GM19467 (cell line): ENCODE results near the gene AP3S2.
"Not testable (repeated sequence)": the region's sequence is repeated elsewhere in the genome, so short reads cannot be mapped to it uniquely, and the experiment has no call there.

Source experiments
- ATAC-seq: cut with Tn5 transposase; IDR thresholded peaks from one replicate; pipeline ENCODE4 v1.9.1; 2021; ENCODE audit warnings: mild to moderate bottlenecking, moderate library complexity; ENCODE audit not compliant: unreplicated experiment

AP3S2 gene

GRCh38 chr15:89869490-89869889, 24.3 kb downstream of the AP3S2 start:
- ATAC-seq = not testable (repeated sequence)

- ATAC-seq = no peak
Observed at GRCh38 chr15:89864958-89865739, 28.6 kb downstream of the AP3S2 start.

DNA sequence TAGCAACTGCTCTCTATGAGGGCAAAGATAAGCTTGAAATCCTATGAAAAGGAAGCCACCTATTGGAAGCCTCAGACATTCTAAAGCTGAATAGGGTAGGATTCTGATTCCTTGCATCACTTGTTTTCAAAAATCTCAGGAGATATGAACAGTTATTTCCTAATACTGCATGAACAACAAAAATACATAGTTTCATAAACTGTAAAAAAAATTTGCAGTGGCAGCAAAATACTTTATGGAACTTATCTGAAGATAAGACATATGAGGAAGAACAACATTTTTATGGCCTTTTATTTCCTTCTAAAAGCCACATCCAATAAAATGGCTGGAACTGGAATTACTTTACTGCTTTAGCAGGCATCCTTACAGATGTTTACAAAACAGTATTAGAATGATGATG, 29.9 kb downstream of the AP3S2 start:
- no peak for ATAC-seq

GRCh38 chr15:89860891-89861290, 32.9 kb downstream of the AP3S2 start:
- no peak for ATAC-seq

GRCh38 chr15:89860431-89860830, 33.4 kb downstream of the AP3S2 start:
- no peak for ATAC-seq

DNA sequence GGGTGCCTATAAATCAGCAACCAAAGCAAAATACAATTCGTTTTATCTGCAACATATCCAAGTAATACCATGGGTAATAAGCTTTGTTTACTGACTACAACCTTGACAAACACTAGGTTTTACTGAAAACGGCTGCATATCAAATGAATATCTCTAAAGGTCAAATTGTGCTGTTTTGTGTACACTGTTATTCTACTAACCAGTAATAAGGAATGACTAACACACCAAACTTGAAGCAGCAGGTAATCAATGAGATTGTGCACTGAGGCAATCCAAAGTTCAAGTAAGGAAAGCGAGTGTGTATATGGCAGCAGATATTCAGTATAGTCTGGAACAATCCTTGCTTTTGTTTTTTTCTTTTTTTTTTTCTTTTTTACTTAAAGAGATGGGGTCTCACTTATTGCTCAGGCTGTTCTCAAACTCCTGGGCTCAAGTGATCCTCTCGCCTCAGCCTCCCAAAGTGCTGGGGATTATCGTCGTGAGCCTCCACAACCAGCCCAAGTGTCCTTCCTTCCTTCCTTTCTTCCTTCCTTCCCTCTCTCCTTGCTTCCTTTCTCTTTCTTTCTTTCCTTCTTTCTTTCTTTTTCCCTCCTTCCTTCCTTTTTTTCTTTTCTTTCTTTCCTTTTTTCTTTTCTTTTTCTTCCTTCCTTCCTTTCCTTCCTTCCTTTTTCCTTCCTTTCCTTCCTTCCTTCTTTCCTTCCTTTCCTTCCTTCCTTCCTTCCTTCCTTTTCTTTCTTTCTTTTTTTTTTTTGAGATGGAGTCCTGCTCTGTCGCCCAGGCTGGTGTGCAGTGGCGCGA, 34.9 kb downstream of the AP3S2 start:
- ATAC-seq = no peak

GRCh38 chr15:89857673-89858072, 36.1 kb downstream of the AP3S2 start:
- no peak for ATAC-seq

DNA sequence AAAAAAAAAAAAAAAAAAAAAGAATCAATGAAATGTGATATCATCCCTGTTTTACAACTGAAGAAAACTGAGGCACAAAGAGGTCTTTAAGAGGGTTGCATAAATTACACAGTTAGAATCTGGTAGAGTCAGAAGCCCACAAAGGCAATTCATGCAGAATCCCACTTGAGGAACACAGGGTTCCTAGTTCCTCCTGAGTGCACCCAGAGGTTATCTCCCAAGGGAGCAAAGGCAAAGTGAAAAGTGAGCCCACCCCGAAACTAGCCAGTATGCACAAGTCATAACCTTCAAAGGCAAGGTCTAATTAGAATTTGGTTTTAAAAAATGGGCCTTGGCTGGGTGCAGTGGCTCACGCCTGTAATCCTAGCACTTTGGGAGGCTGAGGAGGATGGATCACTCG, 37.8 kb downstream of the AP3S2 start:
- no peak for ATAC-seq

DNA sequence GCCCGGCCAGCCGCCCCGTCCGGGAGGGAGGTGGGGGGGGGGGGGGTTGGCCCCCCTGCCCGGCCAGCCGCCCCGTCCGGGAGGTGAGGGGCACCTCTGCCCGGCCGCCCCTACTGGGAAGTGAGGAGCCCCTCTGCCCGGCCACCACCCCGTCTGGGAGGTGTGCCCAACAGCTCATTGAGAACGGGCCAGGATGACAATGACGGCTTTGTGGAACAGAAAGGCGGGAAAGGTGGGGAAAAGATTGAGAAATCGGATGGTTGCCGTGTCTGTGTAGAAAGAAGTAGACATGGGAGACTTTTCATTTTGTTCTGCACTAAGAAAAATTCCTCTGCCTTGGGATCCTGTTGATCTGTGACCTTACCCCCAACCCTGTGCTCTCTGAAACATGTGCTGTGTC, 38.9 kb downstream of the AP3S2 start:
- not testable (repeated sequence) for ATAC-seq

DNA sequence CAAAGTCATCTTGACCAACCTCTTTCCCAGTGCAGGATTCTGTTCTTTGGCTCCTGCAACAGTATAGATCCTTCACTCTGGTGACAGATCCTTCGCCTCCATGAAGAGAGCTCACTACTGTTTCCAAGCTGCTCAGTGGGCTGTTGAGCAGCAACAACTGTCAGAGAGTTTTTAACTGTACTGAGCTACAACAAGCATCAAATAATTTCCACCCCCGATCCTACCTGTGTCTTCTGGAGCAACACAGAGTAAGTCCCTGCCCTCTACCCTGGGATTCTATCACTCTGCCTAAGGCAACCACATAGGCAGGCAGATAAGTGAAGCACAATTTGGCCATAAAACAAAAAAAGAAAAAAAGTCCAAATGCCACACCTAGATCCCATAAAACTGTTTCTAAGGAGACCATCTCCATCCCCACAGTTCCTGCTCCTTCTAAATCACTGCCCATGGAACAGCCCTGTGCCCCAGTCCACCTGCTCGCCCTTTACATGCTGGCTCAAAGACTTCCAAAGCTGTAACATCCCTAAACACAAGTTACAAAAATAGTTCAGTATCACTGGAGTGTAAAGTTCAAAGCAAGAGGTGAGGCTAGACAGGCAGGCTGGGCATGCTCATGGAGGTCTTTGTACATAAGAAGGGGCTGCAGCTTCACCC, 41.3 kb downstream of the AP3S2 start:
- no peak for ATAC-seq

- ATAC-seq = no peak
Observed at GRCh38 chr15:89851673-89852341, 42.0 kb downstream of the AP3S2 start.

- ATAC-seq = no peak
Observed at GRCh38 chr15:89848970-89849292, 44.9 kb downstream of the AP3S2 start.

DNA sequence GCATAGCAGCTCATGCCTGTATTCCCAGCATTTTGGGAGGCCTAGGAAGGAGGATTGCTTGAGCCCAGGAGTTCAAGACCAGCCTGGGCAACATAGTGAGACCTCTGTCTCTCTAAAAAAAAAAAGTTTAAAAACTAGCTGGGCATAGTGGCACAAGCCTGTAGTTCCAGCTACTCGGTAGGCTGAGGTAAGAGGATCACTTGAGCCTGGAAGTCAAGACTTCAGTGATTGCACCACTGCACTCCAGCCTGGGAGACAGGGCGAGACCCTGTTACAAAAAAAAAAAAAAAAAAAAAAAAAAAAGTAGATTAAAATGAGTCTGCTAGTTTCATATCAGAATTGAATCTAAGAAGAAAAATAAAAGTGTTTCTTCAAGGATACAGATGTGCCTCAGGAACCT, 46.7 kb downstream of the AP3S2 start:
- no peak for ATAC-seq

- no peak for ATAC-seq
Observed at GRCh38 chr15:89845305-89845893, 48.4 kb downstream of the AP3S2 start.

DNA sequence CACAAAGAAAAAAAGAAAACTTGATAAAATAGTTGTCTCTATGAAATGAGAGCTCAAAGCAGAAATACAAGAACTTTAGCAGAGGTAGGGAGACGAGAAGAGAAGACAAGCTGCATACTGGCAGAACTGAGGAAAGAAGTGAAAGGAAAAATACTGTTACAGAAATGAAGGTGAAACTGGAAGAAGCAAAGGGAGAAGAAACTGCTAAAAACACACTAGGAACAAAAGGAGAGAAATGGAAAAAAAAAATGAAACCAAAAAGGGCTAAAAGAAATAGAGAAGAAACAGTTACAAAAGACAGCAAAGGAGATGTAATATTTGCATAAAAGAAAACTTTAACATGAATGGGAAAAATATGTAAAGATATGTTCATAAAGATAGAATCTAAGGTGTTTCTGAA, 51.8 kb downstream of the AP3S2 start:
- ATAC-seq = no peak

DNA sequence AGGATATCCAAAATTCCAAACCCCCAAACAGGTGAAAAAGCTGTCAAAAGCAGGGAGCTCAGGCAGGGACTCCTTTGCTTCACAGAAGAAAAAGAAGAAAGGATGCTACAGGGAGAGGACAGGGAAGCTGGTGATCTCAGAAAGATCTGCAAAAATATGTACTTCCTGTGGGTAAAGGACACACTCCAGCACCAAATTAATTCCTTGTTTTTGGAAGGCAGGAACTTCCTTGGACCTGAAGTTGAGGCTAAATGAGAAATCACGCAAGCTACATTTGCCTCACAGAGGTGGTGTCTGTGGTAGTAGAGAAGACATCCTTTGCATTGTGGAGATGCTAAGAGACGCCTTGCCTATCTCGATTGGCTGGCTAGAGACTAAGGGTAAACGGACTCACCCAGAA, 52.5 kb downstream of the AP3S2 start:
- ATAC-seq = no peak

DNA sequence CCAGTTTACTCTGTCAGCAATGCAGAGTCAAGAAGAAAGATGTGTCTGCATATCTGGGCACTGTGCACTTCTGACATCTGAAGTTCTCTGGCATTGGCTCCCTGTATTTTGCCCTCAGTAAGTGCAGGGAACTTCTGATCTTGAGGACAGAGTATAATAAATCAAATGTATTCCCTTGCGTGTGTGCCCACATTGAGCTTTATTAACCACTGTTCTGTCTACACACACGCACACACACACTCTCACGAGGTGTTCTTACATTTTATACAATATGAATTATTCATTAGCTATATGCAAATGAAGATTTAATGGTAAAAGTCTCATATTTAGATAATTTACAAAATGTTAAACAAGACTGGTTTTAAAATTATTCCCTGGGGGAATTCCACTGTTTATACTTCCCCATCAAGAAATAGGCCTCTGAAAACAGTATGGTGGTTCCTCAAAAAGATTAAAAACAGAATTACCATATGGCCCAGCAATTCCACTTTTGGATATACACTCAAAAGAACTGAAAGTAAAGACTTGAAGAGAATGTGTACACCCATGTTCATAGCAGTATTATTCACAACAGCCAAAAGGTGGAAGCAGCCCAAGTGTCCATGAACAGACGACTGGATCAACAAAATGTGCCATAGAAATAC, 54.5 kb downstream of the AP3S2 start:
- no peak for ATAC-seq

DNA sequence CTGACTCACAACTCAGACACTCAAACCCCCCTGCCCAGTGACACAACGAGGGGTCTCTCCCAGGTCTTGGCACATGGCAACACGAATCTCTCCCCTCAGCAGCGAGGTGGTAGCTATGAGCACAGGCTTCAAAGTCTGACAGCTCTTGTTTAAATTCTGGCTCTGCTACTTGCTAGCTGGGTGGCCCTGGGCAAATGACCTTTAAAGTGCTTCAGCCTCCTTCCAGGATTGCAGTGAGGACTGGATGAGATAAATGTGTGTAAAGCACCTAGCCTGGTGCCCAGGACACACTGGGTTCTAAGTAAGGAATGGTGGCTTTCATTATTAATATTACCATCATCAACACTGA, 56.0 kb downstream of the AP3S2 start:
- no peak for ATAC-seq

DNA sequence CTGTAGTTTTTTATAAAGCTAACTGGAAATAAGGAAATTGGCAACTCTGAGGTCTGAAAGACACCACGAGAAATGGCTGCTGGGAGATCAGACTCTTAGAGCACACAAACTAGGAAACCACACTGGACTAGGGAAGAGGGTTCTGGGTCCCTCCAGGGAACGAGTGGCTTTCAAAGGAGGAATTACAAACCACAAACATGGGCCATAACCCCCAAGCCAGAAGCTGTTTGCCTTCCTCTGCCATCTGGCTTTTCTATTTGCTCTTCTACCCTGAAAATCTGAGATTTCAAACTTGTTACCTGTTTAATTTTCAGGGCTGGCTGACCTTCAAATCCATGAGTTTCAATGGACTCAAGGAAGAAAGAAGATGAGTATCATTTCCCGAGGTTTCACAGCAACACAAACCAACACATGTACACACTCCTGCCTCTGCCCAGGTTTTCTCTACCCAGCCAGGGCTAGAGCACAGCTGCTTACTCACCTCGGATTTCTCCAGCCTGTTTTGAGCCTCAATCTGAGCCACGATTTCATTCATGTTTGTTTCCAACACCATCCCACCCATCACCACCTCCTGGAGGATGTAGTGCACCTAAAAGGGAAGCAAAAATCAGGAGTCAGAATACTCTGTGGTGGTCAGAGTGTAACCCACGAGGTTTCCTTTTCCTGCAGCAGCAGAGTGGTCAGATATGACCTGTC, 56.5 kb downstream of the AP3S2 start:
- no peak for ATAC-seq
